Endothelial cell of umbilical vein (primary cell): ENCODE results near the gene UNC5C. TPM values are rescaled to one million over a fixed set of nuclear protein-coding genes. Genes with fewer than 3 reads are reported as not detected.

ENCODE experiments used
- BruUV-seq: library from RNA; stranded (reverse); fragments of 400-500 nt; replicated peaks from 2 replicates; lab custom pipeline; 2021; lab: Mats Ljungman, UMichigan
- CTCF ChIA-PET: fragments of 300-600, 350-600 bp; sonication (Branson Sonifier 250); formaldehyde crosslinking; loops from one replicate; lab custom pipeline; 2021; ENCODE audit warnings: antibody characterized with exemption, inconsistent platforms; lab: Charles Lee
- POLR2A ChIA-PET: fragments of 300-600, 350-600 bp; sonication (Branson Sonifier 250); formaldehyde crosslinking; loops from one replicate; lab custom pipeline; 2021; ENCODE audit warnings: antibody characterized with exemption, inconsistent platforms; lab: Charles Lee
- DNase-seq: peaks from one replicate; pipeline ENCODE4 v3.0.0-alpha.2; 2011; ENCODE audit warnings: low read depth, low spot score
- FAIRE-seq: peaks from 2 replicates; lab custom pipeline; 2011; peaks lifted over from hg19 to GRCh38; lab: Jason Lieb, UNC
- H2AFZ ChIP-seq: 2 replicates; pipeline ENCODE4 v1.6.0; 2012; ENCODE audit warnings: low read depth, low read length, control low read depth, inconsistent platforms
- H3K27ac ChIP-seq: 2 replicates; pipeline ENCODE4 v1.5.1; 2011; ENCODE audit warnings: low read depth, mild to moderate bottlenecking, control low read depth, low read length, moderate library complexity; ENCODE audit not compliant: insufficient read depth
- H3K27me3 ChIP-seq, 2 experiments: 2 replicates each; pipeline versions ENCODE4 v1.6.0 to v1.6.1; 2011; ENCODE audit warnings: low read length in 2 of 2, mixed read lengths in 1 of 2; ENCODE audit not compliant: control insufficient read depth in 2 of 2, insufficient read depth in 2 of 2
- H3K36me3 ChIP-seq, 2 experiments: 2 replicates in 1 of 2; 3 replicates in 1 of 2; pipeline ENCODE4 v1.5.1; 2011; ENCODE audit warnings: low read length in 2 of 2, mild to moderate bottlenecking in 1 of 2, moderate library complexity in 1 of 2; ENCODE audit not compliant: control insufficient read depth in 2 of 2, insufficient read depth in 2 of 2; ENCODE audit errors: extremely low read depth in 1 of 2
- H3K4me1 ChIP-seq: 3 replicates; pipeline ENCODE4 v1.5.1; 2011; ENCODE audit warnings: mild to moderate bottlenecking, low read length; ENCODE audit not compliant: control insufficient read depth, insufficient read depth; ENCODE audit errors: extremely low read depth
- H3K4me2 ChIP-seq: 2 replicates; pipeline ENCODE4 v1.6.1; 2011; ENCODE audit warnings: low read length, control low read depth, mixed read lengths; ENCODE audit not compliant: insufficient read depth
- H3K4me3 ChIP-seq, 3 experiments: fragments of 200-600 bp in 1 of 3; sonication (generic), shearing (Covaris generic) in 1 of 3; replicated peaks in 1 of 3; 2 replicates each; pipeline ENCODE4 v1.5.1; 2011 to 2016; ENCODE audit warnings: control low read depth in 3 of 3, low read length in 3 of 3, mild to moderate bottlenecking in 2 of 3, inconsistent platforms in 1 of 3, low read depth in 1 of 3, moderate library complexity in 1 of 3; ENCODE audit not compliant: insufficient read depth in 1 of 3
- H3K79me2 ChIP-seq: 2 replicates; pipeline ENCODE4 v1.6.0; 2012; ENCODE audit warnings: low read length, inconsistent platforms; ENCODE audit not compliant: control insufficient read depth, insufficient read depth
- H3K9ac ChIP-seq: replicated peaks from 2 replicates; pipeline ENCODE3; 2011; ENCODE audit warnings: low read length, control low read depth; ENCODE audit not compliant: insufficient read depth; ENCODE audit errors: extremely low read depth
- H3K9me1 ChIP-seq: replicated peaks from 3 replicates; pipeline ENCODE4 v1.6.0; 2011; ENCODE audit warnings: mild to moderate bottlenecking, low read length; ENCODE audit not compliant: control insufficient read depth, insufficient read depth; ENCODE audit errors: extremely low read depth
- H3K9me3 ChIP-seq: replicated peaks from 2 replicates; pipeline ENCODE4 v1.5.1; 2012; ENCODE audit warnings: low read length, inconsistent platforms; ENCODE audit not compliant: control insufficient read depth, insufficient read depth
- H4K20me1 ChIP-seq: replicated peaks from 2 replicates; pipeline ENCODE3; 2011; ENCODE audit warnings: mild to moderate bottlenecking, low read length; ENCODE audit not compliant: control insufficient read depth, insufficient read depth; ENCODE audit errors: extremely low read depth
- EZH2 ChIP-seq: IDR thresholded peaks from 2 replicates; pipeline ENCODE4 v1.6.1; 2012; ENCODE audit warnings: borderline replicate concordance, low read depth, mild to moderate bottlenecking, moderate library complexity, low read length, inconsistent platforms; ENCODE audit not compliant: severe bottlenecking
- FOS ChIP-seq: IDR thresholded peaks from 2 replicates; pipeline ENCODE4 v1.6.1; 2011; ENCODE audit warnings: mild to moderate bottlenecking, low read length, moderate library complexity, borderline replicate concordance; ENCODE audit not compliant: insufficient read depth
- GATA2 ChIP-seq: IDR thresholded peaks from 2 replicates; pipeline ENCODE4 v1.7.0; 2011; ENCODE audit warnings: low read depth, mild to moderate bottlenecking, moderate library complexity, mixed read lengths, low read length; ENCODE audit not compliant: insufficient read length, insufficient read depth
- JUN ChIP-seq: IDR thresholded peaks from 2 replicates; pipeline ENCODE4 v1.6.1; 2011; ENCODE audit warnings: borderline replicate concordance, low read depth; ENCODE audit not compliant: insufficient read length, insufficient read depth
- MAX ChIP-seq: IDR thresholded peaks from 2 replicates; pipeline ENCODE4 v1.6.1; 2011; ENCODE audit not compliant: insufficient read depth, insufficient read length
- MYC ChIP-seq: IDR thresholded peaks from one replicate; pipeline ENCODE4 v1.6.1; 2011; ENCODE audit warnings: mild to moderate bottlenecking, low read depth, low read length
- POLR2A ChIP-seq: IDR thresholded peaks from 2 replicates; pipeline ENCODE4 v1.6.1; 2012; ENCODE audit warnings: low read depth, mild to moderate bottlenecking, control low read depth, low read length
- POLR2AphosphoS5 ChIP-seq: IDR thresholded peaks from 2 replicates; pipeline ENCODE4 v1.6.1; 2012; ENCODE audit warnings: low read depth, mild to moderate bottlenecking, control low read depth, low read length, moderate library complexity; ENCODE audit not compliant: insufficient read depth
- dilution Hi-C: fragments of 300-500 bp; cut with MboI; formaldehyde crosslinking; loops from one replicate; pipeline ENCODE4 v1.15.0; 2019; ENCODE audit warnings: low sequenced_read_pairs; ENCODE audit not compliant: extremely low pct_ligation_motif_present
- intact Hi-C: fragments of 100-400 bp; cut with micrococcal nuclease; formaldehyde crosslinking; loops from one replicate; pipeline ENCODE4 v1.10.0; 2022
- polyA plus RNA-seq, 4 experiments: library from polyadenylated mRNA; depleted of rRNA in 3 of 4; stranded (reverse) in 3 of 4; unstranded in 1 of 4; fragments of >200 nt; gene quantifications; 2 replicates each; pipeline versions ENCODE4 v1.2.1 to v1.2.3, GENCODE V29; 2011 to 2012; ENCODE audit warnings: missing spikeins in 1 of 4
- total RNA-seq: library from RNA; stranded (reverse); gene quantifications from 2 replicates; pipeline ENCODE4 v1.2.3, GENCODE V29; 2021
- TF ChIP-seq, protein P1 (sequence below), 2 donors: IDR thresholded peaks; 1 replicate in 1 of 2; 2 replicates in 1 of 2; pipeline ENCODE4 v1.5.1; 2011; ENCODE audit warnings: low read length in 2 of 2, mild to moderate bottlenecking in 2 of 2, moderate library complexity in 2 of 2, control low read depth in 1 of 2, inconsistent platforms in 1 of 2, low read depth in 1 of 2; ENCODE audit not compliant: insufficient read depth in 1 of 2; ENCODE audit errors: extremely low read depth in 1 of 2

Gene UNC5C
- total and polyA plus RNA-seq, 2 donors (not counting 3 experiments of a cell fraction or from before 2014, with no cell fraction given) = 0.44 to 0.53 TPM

DNA sequence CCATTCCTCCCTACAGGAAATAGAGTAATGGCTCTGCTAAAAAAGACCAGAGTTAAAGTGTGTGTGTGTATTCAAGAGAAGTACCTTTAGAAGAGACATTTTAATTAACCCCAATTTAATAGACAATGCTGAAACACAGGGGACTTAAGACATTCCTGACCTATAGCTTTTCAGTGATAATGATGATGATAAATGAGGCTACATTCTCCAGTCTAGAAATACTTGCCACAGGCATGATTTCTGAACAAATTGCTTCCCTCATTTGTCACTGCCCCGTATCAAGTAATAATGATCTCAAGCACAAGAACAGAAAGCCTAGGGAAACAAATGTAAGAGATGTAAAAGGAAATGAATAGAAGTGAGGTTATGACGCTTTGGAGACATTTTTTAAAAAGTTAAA is 117.1 kb downstream of the UNC5C start:
- intact Hi-C loops = no loop called here
- no peak for TF ChIP-seq EZH2
- no peak for TF ChIP-seq GATA2
- TF ChIP-seq MAX = no peak
- no peak for TF ChIP-seq FOS
- TF ChIP-seq POLR2AphosphoS5 = no peak
- TF ChIP-seq, protein P1, sequence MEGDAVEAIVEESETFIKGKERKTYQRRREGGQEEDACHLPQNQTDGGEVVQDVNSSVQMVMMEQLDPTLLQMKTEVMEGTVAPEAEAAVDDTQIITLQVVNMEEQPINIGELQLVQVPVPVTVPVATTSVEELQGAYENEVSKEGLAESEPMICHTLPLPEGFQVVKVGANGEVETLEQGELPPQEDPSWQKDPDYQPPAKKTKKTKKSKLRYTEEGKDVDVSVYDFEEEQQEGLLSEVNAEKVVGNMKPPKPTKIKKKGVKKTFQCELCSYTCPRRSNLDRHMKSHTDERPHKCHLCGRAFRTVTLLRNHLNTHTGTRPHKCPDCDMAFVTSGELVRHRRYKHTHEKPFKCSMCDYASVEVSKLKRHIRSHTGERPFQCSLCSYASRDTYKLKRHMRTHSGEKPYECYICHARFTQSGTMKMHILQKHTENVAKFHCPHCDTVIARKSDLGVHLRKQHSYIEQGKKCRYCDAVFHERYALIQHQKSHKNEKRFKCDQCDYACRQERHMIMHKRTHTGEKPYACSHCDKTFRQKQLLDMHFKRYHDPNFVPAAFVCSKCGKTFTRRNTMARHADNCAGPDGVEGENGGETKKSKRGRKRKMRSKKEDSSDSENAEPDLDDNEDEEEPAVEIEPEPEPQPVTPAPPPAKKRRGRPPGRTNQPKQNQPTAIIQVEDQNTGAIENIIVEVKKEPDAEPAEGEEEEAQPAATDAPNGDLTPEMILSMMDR (IDR thresholded peaks at IDR 0.05; ENCODE audit: extremely low read depth in 1 of 2, insufficient read depth in 1 of 2, low read depth in 1 of 2, low read length in 2 of 2) = no peak
- TF ChIP-seq JUN = no peak
- no peak for TF ChIP-seq POLR2A
- TF ChIP-seq MYC = no peak
- Histone ChIP-seq H3K4me1 (no peaks in the 10 kb centered on the region), H3K9ac (no peak overlapping the region), H3K79me2 (no peaks in the 10 kb centered on the region), H3K4me2 (no peak overlapping the region), H3K27me3 (no peaks in the 10 kb centered on the region), H3K36me3 (no peaks in the 10 kb centered on the region), H4K20me1 (no peaks in the 10 kb centered on the region), H3K9me3 (no peaks in the 10 kb centered on the region), H3K4me3 (no peak overlapping the region), H3K9me1 (no peaks in the 10 kb centered on the region), H2AFZ (no peak overlapping the region), H3K27ac (no peak overlapping the region)
- ChIA-PET POLR2A (no interaction called here), CTCF (no interaction called here)
- no peak for FAIRE-seq
- no TSS peak for BruUV-seq
- no peak for DNase-seq
- dilution Hi-C loops = no loop called here
